Eye (tissue), 1 donor: ENCODE data around the gene TLCD1.

Experiments
- DNase-seq: peaks from one replicate; pipeline ENCODE4 v3.0.0-alpha.2; 2015

The TLCD1 gene

GRCh38 chr17:28726226-28726626 is at the start of gene TLCD1:
TLCD1 (minus strand) TSS chr17:28726233; CDS start chr17:28726097, 136 bp downstream.
- no peak for DNase-seq

- DNase-seq: no peak
These were observed 48.2 kb upstream of the TLCD1 start for GRCh38 chr17:28774206-28774605.

- DNase-seq: no peak
These were observed 47.7 kb upstream of the TLCD1 start for GRCh38 chr17:28773736-28774135.

GRCh38 chr17:28765038-28765437 is 39.0 kb upstream of the TLCD1 start:
- DNase-seq: no peak

GRCh38 chr17:28763804-28764266 is 37.8 kb upstream of the TLCD1 start:
- peak; percentile 90 for DNase-seq

GRCh38 chr17:28763137-28763799 is 37.2 kb upstream of the TLCD1 start:
- no peak for DNase-seq

GRCh38 chr17:28760601-28761562 is 34.8 kb upstream of the TLCD1 start:
- DNase-seq: peak; percentile 63

- no peak for DNase-seq
These were observed 33.3 kb upstream of the TLCD1 start for GRCh38 chr17:28759256-28759865.

- no peak for DNase-seq
These were observed 32.5 kb upstream of the TLCD1 start for GRCh38 chr17:28758411-28759121.

- DNase-seq: no peak
These were observed 30.2 kb upstream of the TLCD1 start for GRCh38 chr17:28756049-28756804.

- DNase-seq: no peak
These were observed 29.5 kb upstream of the TLCD1 start for GRCh38 chr17:28755486-28755885.

- DNase-seq: no peak
These were observed 25.8 kb upstream of the TLCD1 start for GRCh38 chr17:28751600-28752366.

- DNase-seq: peak; percentile 97
These were observed 24.4 kb upstream of the TLCD1 start for GRCh38 chr17:28750178-28751047.

- DNase-seq: no peak
These were observed 23.6 kb upstream of the TLCD1 start for GRCh38 chr17:28749516-28750177.

GRCh38 chr17:28748852-28749515 is 23.0 kb upstream of the TLCD1 start:
- no peak for DNase-seq

- no peak for DNase-seq
These were observed 22.0 kb upstream of the TLCD1 start for GRCh38 chr17:28747801-28748750.

GRCh38 chr17:28747051-28747691 is 21.1 kb upstream of the TLCD1 start:
- no peak for DNase-seq
